ENCODE results near the gene SBSN. TPM values are rescaled to one million over a fixed set of nuclear protein-coding genes. Genes with fewer than 3 reads are reported as not detected.

Gene SBSN
- total and polyA plus RNA-seq, 4 donors: not detected

DNA sequence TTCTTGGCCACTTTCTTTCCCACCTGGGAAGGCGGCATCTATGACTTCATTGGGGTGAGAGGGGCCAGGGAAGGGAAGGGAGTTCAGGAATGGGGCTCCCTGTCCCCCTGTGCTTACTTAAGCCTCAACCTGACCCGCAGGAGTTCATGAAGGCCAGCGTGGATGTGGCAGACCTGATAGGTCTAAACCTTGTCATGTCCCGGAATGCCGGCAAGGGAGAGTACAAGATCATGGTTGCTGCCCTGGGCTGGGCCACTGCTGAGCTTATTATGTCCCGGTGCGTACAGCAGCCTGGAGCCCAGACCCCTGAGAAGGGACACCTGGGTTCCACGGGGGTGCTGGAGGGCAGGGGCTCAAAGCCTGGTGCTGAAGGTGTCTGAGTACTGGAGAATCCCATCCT, 18.4 kb upstream of the SBSN start:
- Histone ChIP-seq H3K27me3 (ENCODE audit: control insufficient read depth in 4 of 4, insufficient read depth in 4 of 4, low read length in 3 of 4) (no peaks in the 10 kb centered on the region), H3K9ac (ENCODE audit: low read depth in 1 of 2, low read length in 2 of 2) (no peak overlapping the region), H3K36me3 (ENCODE audit: control insufficient read depth in 4 of 4, insufficient read depth in 3 of 4, low read depth in 1 of 4, low read length in 3 of 4) (no peaks in the 10 kb centered on the region), H3K27ac (ENCODE audit: low read depth in 1 of 2, low read length in 2 of 2) (no peak overlapping the region), H3K4me3 (ENCODE audit: low read depth in 1 of 3, low read length in 3 of 3) (peak overlapping the region in 1 of 3 donors; percentile 88), H3K4me1 (ENCODE audit: control insufficient read depth in 4 of 4, insufficient read depth in 4 of 4, low read length in 3 of 4) (peaks cover 0 to 20% (median 14%) of the 10 kb centered on the region in 4 donors), H3K9me3 (ENCODE audit: control insufficient read depth in 4 of 4, low read length in 3 of 4) (no peaks in the 10 kb centered on the region)
- TF ChIP-seq REST (IDR thresholded peaks at IDR 0.05) (no peak), ZBTB33 (IDR thresholded peaks at IDR 0.05) (no peak), FOXA2 (IDR thresholded peaks at IDR 0.05) (no peak), NR2F2 (IDR thresholded peaks at IDR 0.05) (no peak), TAF1 (conservative IDR thresholded peaks at IDR 0.05) (no peak), HNF4A (conservative IDR thresholded peaks at IDR 0.05) (no peak), MAX (IDR thresholded peaks at IDR 0.05) (no peak), EGR1 (IDR thresholded peaks at IDR 0.05; ENCODE audit: low read depth in 2 of 2) (no peak), SP1 (IDR thresholded peaks at IDR 0.05) (no peak), RXRA (IDR thresholded peaks at IDR 0.05) (no peak), CTCF (IDR thresholded peaks at IDR 0.05; ENCODE audit: low read depth, low read length, missing input control) (no peak), FOXA1 (IDR thresholded peaks at IDR 0.05) (no peak), JUND (IDR thresholded peaks at IDR 0.05) (no peak), YY1 (IDR thresholded peaks at IDR 0.05) (no peak), HNF4G (IDR thresholded peaks at IDR 0.05) (no peak), ATF3 (IDR thresholded peaks at IDR 0.05) (no peak)
- WGBS: 88% methylated on average over 8 of the region's 8 CpGs
- no peak for DNase-seq (ENCODE audit: low spot score)

- peaks cover 0 to 20% (median 14%) of the 10 kb centered on the region in 4 donors for H3K4me1 ChIP-seq (ENCODE audit: control insufficient read depth in 4 of 4, insufficient read depth in 4 of 4, low read length in 3 of 4)
- no peaks in the 10 kb centered on the region for H3K27me3 ChIP-seq (ENCODE audit: control insufficient read depth in 4 of 4, insufficient read depth in 4 of 4, low read length in 3 of 4)
- WGBS: 6% methylated on average over 27 of the region's 27 CpGs
- peak overlapping the region; percentile 55 to 76 for H3K9ac ChIP-seq (ENCODE audit: low read depth in 1 of 2, low read length in 2 of 2)
- DNase-seq (ENCODE audit: low spot score): peak; percentile 53
- no peaks in the 10 kb centered on the region for H3K36me3 ChIP-seq (ENCODE audit: control insufficient read depth in 4 of 4, insufficient read depth in 3 of 4, low read depth in 1 of 4, low read length in 3 of 4)
- H3K4me3 ChIP-seq (ENCODE audit: low read depth in 1 of 3, low read length in 3 of 3): peak overlapping the region; percentile 83 to 88 (median 85)
- H3K27ac ChIP-seq (ENCODE audit: low read depth in 1 of 2, low read length in 2 of 2): peak overlapping the region; percentile 29 to 69
- no peaks in the 10 kb centered on the region for H3K9me3 ChIP-seq (ENCODE audit: control insufficient read depth in 4 of 4, low read length in 3 of 4)
- TF ChIP-seq EGR1 (IDR thresholded peaks at IDR 0.05; ENCODE audit: low read depth in 2 of 2) (no peak), RAD21 (IDR thresholded peaks at IDR 0.05) (no peak), NR2F2 (IDR thresholded peaks at IDR 0.05) (no peak), RXRA (IDR thresholded peaks at IDR 0.05) (no peak), CTCF (IDR thresholded peaks at IDR 0.05; ENCODE audit: low read depth, low read length, missing input control) (no peak), JUND (IDR thresholded peaks at IDR 0.05) (no peak), YY1 (IDR thresholded peaks at IDR 0.05) (no peak), MAX (IDR thresholded peaks at IDR 0.05) (no peak), FOXA1 (IDR thresholded peaks at IDR 0.05) (no peak), TAF1 (conservative IDR thresholded peaks at IDR 0.05) (no peak), ZBTB33 (IDR thresholded peaks at IDR 0.05) (no peak)
These were observed 17.8 kb upstream of the SBSN start for GRCh38 chr19:35545855-35546381.
